ENCODE results near the gene LBH.

LBH gene

GRCh38 chr2:30303095-30303494, 71.8 kb downstream of the LBH start:
- no peak for DNase-seq (ENCODE audit: low read depth, low spot score)

- no peak for DNase-seq (ENCODE audit: low read depth, low spot score)
Observed at GRCh38 chr2:30305235-30305634, 73.9 kb downstream of the LBH start.

DNA sequence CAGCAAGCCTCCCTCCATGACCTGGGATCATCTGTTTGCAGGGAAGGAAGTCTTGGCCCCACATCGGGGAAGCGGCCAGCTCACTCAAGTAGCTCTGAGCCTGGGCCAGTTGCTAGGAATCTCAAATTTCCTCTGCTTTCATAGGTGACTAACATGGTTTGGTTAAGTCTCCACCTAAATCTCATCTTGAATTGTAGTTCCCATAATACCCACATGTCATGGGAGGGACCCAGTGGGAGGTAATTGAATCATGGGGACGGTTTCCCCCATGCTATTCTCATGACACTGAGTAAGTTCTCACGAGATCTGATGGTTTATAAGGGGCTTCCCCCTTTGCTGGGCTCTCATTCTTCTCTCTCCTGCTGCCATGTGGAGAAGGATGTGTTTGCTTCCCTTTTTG, 75.2 kb downstream of the LBH start:
- DNase-seq (ENCODE audit: low read depth, low spot score), result no peak

DNA sequence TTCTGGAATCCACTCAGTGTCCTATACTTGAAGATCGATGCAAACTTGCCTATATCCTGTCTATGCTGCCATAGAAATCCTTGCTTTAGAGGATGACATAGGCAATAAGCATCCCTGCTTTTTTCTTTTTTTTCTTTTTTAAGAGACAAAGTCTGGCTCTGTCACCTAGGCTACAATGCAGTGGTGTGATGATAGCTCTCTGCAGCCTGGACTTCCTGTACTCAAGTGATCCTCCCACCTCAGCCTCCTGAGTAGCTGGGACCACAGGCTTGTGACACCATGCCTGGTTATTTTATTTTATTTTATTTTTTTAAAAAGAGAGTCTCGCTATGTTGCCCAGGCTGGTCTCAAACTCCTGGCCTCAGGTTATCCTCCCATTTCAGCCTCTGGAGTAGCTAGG, 76.9 kb downstream of the LBH start:
- DNase-seq (ENCODE audit: low read depth, low spot score), result no peak

Data from activated CD4-positive, CD25-positive, alpha-beta regulatory T cell treated with anti-CD3 and anti-CD28 coated beads, Interleukin-2, amount 50 U/mL, for 16 hours (primary cell).